A549 (cell line): ENCODE data around the gene FMC1.
A peak's percentile ranks its signal among the peaks of the same experiment; 100 is the strongest.

Experiments
- CTCF ChIP-seq: fragments of >200 bp; sonication (Bioruptor Twin); formaldehyde crosslinking; IDR thresholded peaks from 3 replicates; pipeline ENCODE4 v1.5.1; 2016
- GATA3 ChIP-seq: IDR thresholded peaks from 2 replicates; pipeline ENCODE4 v1.6.1; 2012; ENCODE audit warnings: borderline replicate concordance
- MAX ChIP-seq: IDR thresholded peaks from 2 replicates; pipeline ENCODE4 v1.6.1; 2012
- NFE2L2 ChIP-seq: fragments of 150-350 bp; conservative IDR thresholded peaks from 2 replicates; pipeline ENCODE4 v1.6.1; 2014; ENCODE audit warnings: low read length
- NR3C1 ChIP-seq: fragments of >200 bp; sonication (Bioruptor Twin); formaldehyde crosslinking; IDR thresholded peaks from 3 replicates; pipeline ENCODE4 v1.6.1; 2017
- POLR2A ChIP-seq: IDR thresholded peaks from 2 replicates; pipeline ENCODE4 v1.6.1; 2012; ENCODE audit warnings: mild to moderate bottlenecking, low read length
- POLR2AphosphoS2 ChIP-seq: conservative IDR thresholded peaks from 2 replicates; pipeline ENCODE4 v1.6.1; 2012; ENCODE audit warnings: low read length, improper control_type of control experiment, inconsistent platforms
- ZNF302 ChIP-seq: fragments of 250-450 bp; sonication (Bioruptor Pico); IDR thresholded peaks from 2 replicates; pipeline ENCODE4 v1.9.0; 2021; ENCODE audit warnings: inconsistent platforms, mild to moderate bottlenecking, moderate library complexity
- TF ChIP-seq, protein P1 (sequence below): fragments of 450-650 bp; IDR thresholded peaks from 2 replicates; pipeline ENCODE4 v1.6.1; 2014; ENCODE audit warnings: antibody characterized with exemption

DNA sequence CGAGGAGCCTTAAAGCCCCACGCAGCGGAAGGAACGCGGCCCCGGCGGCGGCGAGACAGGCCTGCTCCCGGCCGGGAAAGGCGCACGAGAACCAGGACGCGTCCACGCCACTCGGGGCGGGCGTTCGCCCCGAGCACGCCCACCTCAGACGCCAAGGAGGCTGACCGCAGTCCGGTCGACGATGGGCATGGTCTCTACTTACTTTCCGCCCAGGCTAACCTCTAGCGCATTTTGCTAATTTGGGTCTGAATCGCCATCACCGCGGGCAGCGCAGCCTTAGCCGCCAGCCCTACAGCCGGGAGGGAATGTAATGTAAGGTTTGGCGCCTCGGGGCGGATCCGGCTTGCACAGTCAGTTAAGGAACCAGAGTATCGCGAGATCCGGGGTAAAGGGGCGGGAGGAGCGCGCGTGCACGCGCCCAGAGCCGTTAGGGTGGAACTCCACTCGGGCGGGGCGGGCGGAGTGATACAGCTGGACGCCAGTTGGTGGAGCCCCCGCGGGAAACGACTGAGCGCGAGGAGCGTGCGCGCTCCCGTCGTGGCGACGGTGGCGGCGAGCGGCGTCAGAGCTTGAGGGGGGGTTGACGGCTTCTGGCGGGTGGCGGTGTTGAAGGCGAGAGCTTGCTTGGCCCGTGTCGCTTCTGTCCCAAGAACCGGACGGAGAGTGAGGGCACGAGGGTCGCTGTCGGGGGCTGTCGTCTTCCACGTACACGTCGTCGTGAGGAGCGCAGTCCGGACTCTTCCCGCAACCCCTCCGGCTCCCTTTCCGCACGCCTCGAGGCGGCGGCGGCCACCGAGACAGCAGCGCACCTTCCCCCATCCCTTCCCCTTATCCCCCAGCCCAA, 18.5 kb downstream of the FMC1 start, which contains the start of gene LUC7L2:
- TF ChIP-seq POLR2A (peak; percentile 94), CTCF (no peak), POLR2AphosphoS2 (no peak), ZNF302 (no peak), GATA3 (peak; percentile 71), NFE2L2 (no peak), NR3C1 (no peak), MAX (peak; percentile 80)
- TF ChIP-seq, protein P1, sequence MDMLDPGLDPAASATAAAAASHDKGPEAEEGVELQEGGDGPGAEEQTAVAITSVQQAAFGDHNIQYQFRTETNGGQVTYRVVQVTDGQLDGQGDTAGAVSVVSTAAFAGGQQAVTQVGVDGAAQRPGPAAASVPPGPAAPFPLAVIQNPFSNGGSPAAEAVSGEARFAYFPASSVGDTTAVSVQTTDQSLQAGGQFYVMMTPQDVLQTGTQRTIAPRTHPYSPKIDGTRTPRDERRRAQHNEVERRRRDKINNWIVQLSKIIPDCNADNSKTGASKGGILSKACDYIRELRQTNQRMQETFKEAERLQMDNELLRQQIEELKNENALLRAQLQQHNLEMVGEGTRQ, result no peak
